Endothelial cell of umbilical vein (primary cell): ENCODE results near the gene PDE11A. TPM values are rescaled to one million over a fixed set of nuclear protein-coding genes. Genes with fewer than 3 reads are reported as not detected.

ENCODE experiments used
- BruUV-seq: library from RNA; stranded (reverse); fragments of 400-500 nt; replicated peaks from 2 replicates; lab custom pipeline; 2021; lab: Mats Ljungman, UMichigan
- CTCF ChIA-PET: fragments of 300-600, 350-600 bp; sonication (Branson Sonifier 250); formaldehyde crosslinking; loops from one replicate; lab custom pipeline; 2021; ENCODE audit warnings: antibody characterized with exemption, inconsistent platforms; lab: Charles Lee
- POLR2A ChIA-PET: fragments of 300-600, 350-600 bp; sonication (Branson Sonifier 250); formaldehyde crosslinking; loops from one replicate; lab custom pipeline; 2021; ENCODE audit warnings: antibody characterized with exemption, inconsistent platforms; lab: Charles Lee
- DNase-seq: peaks from one replicate; pipeline ENCODE4 v3.0.0-alpha.2; 2011; ENCODE audit warnings: low read depth, low spot score
- FAIRE-seq: peaks from 2 replicates; lab custom pipeline; 2011; peaks lifted over from hg19 to GRCh38; lab: Jason Lieb, UNC
- H2AFZ ChIP-seq: 2 replicates; pipeline ENCODE4 v1.6.0; 2012; ENCODE audit warnings: low read depth, low read length, control low read depth, inconsistent platforms
- H3K27ac ChIP-seq: 2 replicates; pipeline ENCODE4 v1.5.1; 2011; ENCODE audit warnings: low read depth, mild to moderate bottlenecking, control low read depth, low read length, moderate library complexity; ENCODE audit not compliant: insufficient read depth
- H3K27me3 ChIP-seq, 2 experiments: 2 replicates each; pipeline versions ENCODE4 v1.6.0 to v1.6.1; 2011; ENCODE audit warnings: low read length in 2 of 2, mixed read lengths in 1 of 2; ENCODE audit not compliant: control insufficient read depth in 2 of 2, insufficient read depth in 2 of 2
- H3K36me3 ChIP-seq, 2 experiments: 2 replicates in 1 of 2; 3 replicates in 1 of 2; pipeline ENCODE4 v1.5.1; 2011; ENCODE audit warnings: low read length in 2 of 2, mild to moderate bottlenecking in 1 of 2, moderate library complexity in 1 of 2; ENCODE audit not compliant: control insufficient read depth in 2 of 2, insufficient read depth in 2 of 2; ENCODE audit errors: extremely low read depth in 1 of 2
- H3K4me1 ChIP-seq: 3 replicates; pipeline ENCODE4 v1.5.1; 2011; ENCODE audit warnings: mild to moderate bottlenecking, low read length; ENCODE audit not compliant: control insufficient read depth, insufficient read depth; ENCODE audit errors: extremely low read depth
- H3K4me2 ChIP-seq: 2 replicates; pipeline ENCODE4 v1.6.1; 2011; ENCODE audit warnings: low read length, control low read depth, mixed read lengths; ENCODE audit not compliant: insufficient read depth
- H3K4me3 ChIP-seq, 3 experiments: fragments of 200-600 bp in 1 of 3; sonication (generic), shearing (Covaris generic) in 1 of 3; replicated peaks in 1 of 3; 2 replicates each; pipeline ENCODE4 v1.5.1; 2011 to 2016; ENCODE audit warnings: control low read depth in 3 of 3, low read length in 3 of 3, mild to moderate bottlenecking in 2 of 3, inconsistent platforms in 1 of 3, low read depth in 1 of 3, moderate library complexity in 1 of 3; ENCODE audit not compliant: insufficient read depth in 1 of 3
- H3K79me2 ChIP-seq: 2 replicates; pipeline ENCODE4 v1.6.0; 2012; ENCODE audit warnings: low read length, inconsistent platforms; ENCODE audit not compliant: control insufficient read depth, insufficient read depth
- H3K9ac ChIP-seq: replicated peaks from 2 replicates; pipeline ENCODE3; 2011; ENCODE audit warnings: low read length, control low read depth; ENCODE audit not compliant: insufficient read depth; ENCODE audit errors: extremely low read depth
- H3K9me1 ChIP-seq: replicated peaks from 3 replicates; pipeline ENCODE4 v1.6.0; 2011; ENCODE audit warnings: mild to moderate bottlenecking, low read length; ENCODE audit not compliant: control insufficient read depth, insufficient read depth; ENCODE audit errors: extremely low read depth
- H3K9me3 ChIP-seq: replicated peaks from 2 replicates; pipeline ENCODE4 v1.5.1; 2012; ENCODE audit warnings: low read length, inconsistent platforms; ENCODE audit not compliant: control insufficient read depth, insufficient read depth
- H4K20me1 ChIP-seq: replicated peaks from 2 replicates; pipeline ENCODE3; 2011; ENCODE audit warnings: mild to moderate bottlenecking, low read length; ENCODE audit not compliant: control insufficient read depth, insufficient read depth; ENCODE audit errors: extremely low read depth
- CTCF ChIP-seq, 2 donors: IDR thresholded peaks; 1 replicate in 1 of 2; 2 replicates in 1 of 2; pipeline ENCODE4 v1.5.1; 2011; ENCODE audit warnings: low read length in 2 of 2, mild to moderate bottlenecking in 2 of 2, moderate library complexity in 2 of 2, control low read depth in 1 of 2, inconsistent platforms in 1 of 2, low read depth in 1 of 2; ENCODE audit not compliant: insufficient read depth in 1 of 2; ENCODE audit errors: extremely low read depth in 1 of 2
- EZH2 ChIP-seq: IDR thresholded peaks from 2 replicates; pipeline ENCODE4 v1.6.1; 2012; ENCODE audit warnings: borderline replicate concordance, low read depth, mild to moderate bottlenecking, moderate library complexity, low read length, inconsistent platforms; ENCODE audit not compliant: severe bottlenecking
- FOS ChIP-seq: IDR thresholded peaks from 2 replicates; pipeline ENCODE4 v1.6.1; 2011; ENCODE audit warnings: mild to moderate bottlenecking, low read length, moderate library complexity, borderline replicate concordance; ENCODE audit not compliant: insufficient read depth
- GATA2 ChIP-seq: IDR thresholded peaks from 2 replicates; pipeline ENCODE4 v1.7.0; 2011; ENCODE audit warnings: low read depth, mild to moderate bottlenecking, moderate library complexity, mixed read lengths, low read length; ENCODE audit not compliant: insufficient read length, insufficient read depth
- JUN ChIP-seq: IDR thresholded peaks from 2 replicates; pipeline ENCODE4 v1.6.1; 2011; ENCODE audit warnings: borderline replicate concordance, low read depth; ENCODE audit not compliant: insufficient read length, insufficient read depth
- MAX ChIP-seq: IDR thresholded peaks from 2 replicates; pipeline ENCODE4 v1.6.1; 2011; ENCODE audit not compliant: insufficient read depth, insufficient read length
- MYC ChIP-seq: IDR thresholded peaks from one replicate; pipeline ENCODE4 v1.6.1; 2011; ENCODE audit warnings: mild to moderate bottlenecking, low read depth, low read length
- POLR2A ChIP-seq: IDR thresholded peaks from 2 replicates; pipeline ENCODE4 v1.6.1; 2012; ENCODE audit warnings: low read depth, mild to moderate bottlenecking, control low read depth, low read length
- POLR2AphosphoS5 ChIP-seq: IDR thresholded peaks from 2 replicates; pipeline ENCODE4 v1.6.1; 2012; ENCODE audit warnings: low read depth, mild to moderate bottlenecking, control low read depth, low read length, moderate library complexity; ENCODE audit not compliant: insufficient read depth
- dilution Hi-C: fragments of 300-500 bp; cut with MboI; formaldehyde crosslinking; loops from one replicate; pipeline ENCODE4 v1.15.0; 2019; ENCODE audit warnings: low sequenced_read_pairs; ENCODE audit not compliant: extremely low pct_ligation_motif_present
- intact Hi-C: fragments of 100-400 bp; cut with micrococcal nuclease; formaldehyde crosslinking; loops from one replicate; pipeline ENCODE4 v1.10.0; 2022
- polyA plus RNA-seq, 4 experiments: library from polyadenylated mRNA; depleted of rRNA in 3 of 4; stranded (reverse) in 3 of 4; unstranded in 1 of 4; fragments of >200 nt; gene quantifications; 2 replicates each; pipeline versions ENCODE4 v1.2.1 to v1.2.3, GENCODE V29; 2011 to 2012; ENCODE audit warnings: missing spikeins in 1 of 4
- total RNA-seq: library from RNA; stranded (reverse); gene quantifications from 2 replicates; pipeline ENCODE4 v1.2.3, GENCODE V29; 2021

PDE11A gene
- total and polyA plus RNA-seq, 2 donors (not counting 3 experiments of a cell fraction or from before 2014, with no cell fraction given) = 0.07 to 0.51 TPM

DNA sequence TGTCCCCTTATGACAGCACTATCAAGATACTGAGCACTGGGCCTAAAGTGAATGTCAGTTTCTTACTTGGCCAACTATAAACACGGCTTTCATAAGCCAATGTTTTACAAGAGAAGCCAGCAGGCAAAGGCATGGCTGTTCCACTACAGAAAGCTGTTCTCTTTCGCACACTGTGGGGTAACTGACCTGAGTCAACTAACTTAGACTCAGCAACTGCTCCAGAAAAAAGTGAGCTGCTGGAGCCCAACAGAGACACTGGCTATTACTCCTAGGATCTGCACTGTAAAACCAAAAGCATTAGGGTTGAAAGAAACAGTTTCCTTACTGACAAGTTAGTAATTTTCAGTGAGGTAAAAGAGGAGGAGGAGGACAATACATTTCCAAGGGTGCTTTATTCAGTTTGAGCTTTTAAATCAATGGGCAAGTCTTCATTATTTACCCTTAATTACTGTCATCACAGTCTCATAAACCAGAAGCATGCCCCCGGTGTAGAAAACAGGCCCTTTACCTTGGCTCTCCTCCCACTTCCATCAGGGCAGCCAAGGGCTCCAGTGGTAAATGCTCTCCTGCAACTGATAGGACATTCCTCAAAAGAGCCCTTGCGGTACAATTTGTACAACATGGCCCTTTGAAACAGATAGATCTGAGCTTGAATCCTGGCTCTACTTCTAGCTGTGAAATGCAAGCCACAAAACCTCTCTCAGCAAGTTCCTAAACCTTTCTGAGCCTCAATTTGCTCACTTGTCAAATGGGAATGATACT is 275.7 kb downstream of the PDE11A start:
- Histone ChIP-seq H3K79me2 (no peaks in the 10 kb centered on the region), H3K4me3 (no peak overlapping the region), H2AFZ (no peak overlapping the region), H3K36me3 (no peaks in the 10 kb centered on the region), H3K9me1 (no peaks in the 10 kb centered on the region), H3K27me3 (peaks cover 4 to 19% of the 10 kb centered on the region in 2 experiments), H4K20me1 (no peaks in the 10 kb centered on the region), H3K4me2 (no peak overlapping the region), H3K9ac (no peak overlapping the region), H3K9me3 (no peaks in the 10 kb centered on the region), H3K27ac (no peak overlapping the region), H3K4me1 (no peaks in the 10 kb centered on the region)
- ChIA-PET POLR2A (no interaction called here), CTCF (no interaction called here)
- BruUV-seq = no TSS peak
- FAIRE-seq = no peak
- no peak for TF ChIP-seq FOS
- TF ChIP-seq MYC = no peak
- no peak for TF ChIP-seq JUN
- no peak for TF ChIP-seq CTCF (IDR thresholded peaks at IDR 0.05; ENCODE audit: extremely low read depth in 1 of 2, insufficient read depth in 1 of 2, low read depth in 1 of 2, low read length in 2 of 2)
- TF ChIP-seq GATA2 = no peak
- TF ChIP-seq POLR2AphosphoS5 = no peak
- no peak for TF ChIP-seq MAX
- no peak for TF ChIP-seq EZH2
- TF ChIP-seq POLR2A = no peak
- DNase-seq = no peak
- intact Hi-C loops (no loop called here), dilution Hi-C loops (no loop called here)
